HG03103 (cell line): ENCODE results near the gene RASA3.
A peak's percentile ranks its signal among the peaks of the same experiment; 100 is the strongest.
"Not testable (repeated sequence)": the region's sequence is repeated elsewhere in the genome, so short reads cannot be mapped to it uniquely, and the experiment has no call there.

Experiments
- ATAC-seq: cut with Tn5 transposase; IDR thresholded peaks from one replicate; pipeline ENCODE4 v1.9.1; 2021; ENCODE audit warnings: low read depth; ENCODE audit not compliant: unreplicated experiment

Gene RASA3

DNA sequence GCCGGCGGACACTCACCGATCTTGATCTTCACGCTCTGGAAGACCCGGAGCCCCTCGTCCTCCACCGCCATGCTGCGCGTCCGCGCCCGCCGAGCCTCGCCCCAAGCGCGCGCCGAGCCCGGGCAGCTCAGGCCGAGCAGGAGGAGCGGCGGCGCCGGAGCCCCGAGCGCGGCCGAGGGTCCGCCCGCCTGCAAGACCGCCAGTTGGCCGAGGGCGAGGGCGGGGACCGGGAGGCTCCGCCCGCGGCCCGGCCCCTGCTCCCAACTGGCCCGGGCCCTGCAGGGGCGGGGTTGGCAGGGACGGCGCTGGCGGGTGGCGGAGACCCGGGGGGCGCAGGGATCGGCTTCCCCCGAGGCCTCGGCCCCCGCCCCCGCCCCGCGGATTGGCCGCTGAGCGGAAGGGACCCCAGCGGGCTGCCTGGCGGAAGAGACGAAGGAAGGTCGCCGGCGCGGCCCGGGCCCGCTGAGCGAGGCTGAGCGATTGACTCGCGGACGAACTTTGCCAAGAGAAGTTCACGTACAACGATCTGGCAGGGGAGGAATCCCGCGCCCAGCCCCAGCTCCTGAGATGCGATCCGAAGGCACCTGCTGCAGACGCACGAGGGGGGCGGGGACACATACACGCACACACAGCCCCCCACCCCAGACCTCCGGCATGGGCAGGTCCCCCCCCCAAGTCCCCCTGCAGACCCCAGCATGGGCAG lies at the start of gene RASA3:
RASA3 (minus strand) TSS at position 205 of the 703 bp plus-strand sequence; CDS start at position 71, 134 bp downstream.
- peak; percentile 50 for ATAC-seq

DNA sequence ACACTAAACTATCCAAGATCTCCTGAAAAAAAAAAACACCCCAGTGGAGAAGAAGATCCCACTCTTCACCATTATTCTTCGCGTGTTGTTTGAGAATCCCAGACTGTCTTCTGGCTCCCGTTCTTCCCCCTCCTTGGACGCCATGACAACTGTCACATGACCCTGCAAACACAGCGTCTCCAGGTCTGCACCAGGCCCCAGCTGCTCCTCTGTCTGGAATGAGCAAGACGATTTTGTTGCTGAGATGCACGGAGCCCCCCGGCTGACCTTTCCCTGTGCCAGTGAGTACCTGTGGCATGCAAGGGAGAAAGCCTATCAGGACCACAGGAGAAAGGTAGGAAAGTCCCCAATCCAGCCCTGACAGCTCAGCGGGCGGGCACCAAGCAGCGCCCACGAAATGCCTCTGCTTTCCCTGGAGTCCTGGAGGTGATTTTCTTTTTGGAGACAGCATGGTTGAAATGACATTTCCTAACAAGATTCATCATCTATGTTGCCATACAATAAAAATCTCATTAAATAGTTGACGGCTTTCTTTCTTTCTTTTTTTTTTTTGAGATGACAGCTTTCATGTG lies 46.8 kb upstream of the RASA3 start, which contains the start of gene CFAP97D2:
CFAP97D2 (plus strand) TSS at position 171 of the 572 bp plus-strand sequence; CDS start at position 245, 74 bp downstream.
- ATAC-seq, result no peak

DNA sequence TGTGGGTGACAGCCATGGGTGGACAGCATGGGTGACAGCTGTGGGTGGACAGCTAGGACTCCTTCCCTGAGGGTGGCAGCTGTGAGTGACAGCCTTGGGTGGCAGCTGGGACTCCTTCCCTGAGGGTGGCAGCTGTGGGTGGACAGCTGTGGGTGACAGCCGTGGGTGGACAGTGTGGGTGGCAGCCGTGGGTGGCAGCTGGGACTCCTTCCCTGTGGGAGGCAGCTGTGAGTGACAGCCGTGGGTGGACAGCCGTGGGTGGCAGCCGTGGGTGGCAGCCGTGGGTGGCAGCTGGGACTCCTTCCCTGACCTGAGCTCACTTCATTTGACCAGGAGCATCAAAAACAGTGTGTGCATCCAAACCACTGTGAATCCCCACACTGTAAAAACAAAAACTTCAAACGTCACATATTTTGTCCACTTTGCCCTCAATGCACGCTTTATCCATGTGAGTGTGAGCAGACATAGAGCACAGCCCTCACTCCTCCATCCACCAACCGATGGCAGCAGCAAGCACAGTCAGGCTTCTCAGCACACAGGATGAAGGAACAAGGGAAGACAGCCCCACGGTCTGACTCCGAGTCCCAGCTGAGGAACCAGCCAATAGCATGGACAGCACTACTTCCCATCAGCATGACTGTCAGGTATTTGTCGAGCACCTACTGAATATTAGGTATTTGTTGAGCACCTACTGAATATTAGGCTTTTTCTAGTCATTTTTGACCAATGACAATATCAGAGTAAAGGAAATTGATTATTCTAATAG lies 45.0 kb upstream of the RASA3 start:
- ATAC-seq, result no peak

- ATAC-seq, result not testable (repeated sequence)
Measured at GRCh38 chr13:114176359-114176902, 44.0 kb upstream of the RASA3 start.

GRCh38 chr13:114174529-114174961 lies 42.1 kb upstream of the RASA3 start:
- ATAC-seq, result no peak

DNA sequence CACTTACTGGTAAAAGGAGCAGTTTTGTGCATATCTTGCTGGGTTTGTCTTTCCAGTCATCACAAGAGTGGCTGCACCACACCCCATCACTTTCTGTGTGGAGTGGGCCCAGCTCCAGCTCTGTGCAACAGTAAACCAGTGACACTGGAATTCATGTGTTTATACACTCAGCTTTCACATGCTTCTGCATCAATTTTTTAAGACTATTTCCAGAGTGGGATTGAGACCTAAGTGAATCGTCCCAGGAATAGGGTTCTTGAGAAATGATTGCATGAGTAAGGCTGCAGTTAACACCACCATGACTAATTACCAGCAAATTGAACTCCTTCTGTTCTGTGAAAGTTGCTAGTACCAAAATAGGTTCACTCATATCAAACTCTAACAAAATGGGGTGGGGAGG lies 41.3 kb upstream of the RASA3 start:
- ATAC-seq, result no peak

- no peak for ATAC-seq
Measured at GRCh38 chr13:114173272-114173671, 40.8 kb upstream of the RASA3 start.

GRCh38 chr13:114167885-114168284 lies 35.5 kb upstream of the RASA3 start:
- no peak for ATAC-seq

DNA sequence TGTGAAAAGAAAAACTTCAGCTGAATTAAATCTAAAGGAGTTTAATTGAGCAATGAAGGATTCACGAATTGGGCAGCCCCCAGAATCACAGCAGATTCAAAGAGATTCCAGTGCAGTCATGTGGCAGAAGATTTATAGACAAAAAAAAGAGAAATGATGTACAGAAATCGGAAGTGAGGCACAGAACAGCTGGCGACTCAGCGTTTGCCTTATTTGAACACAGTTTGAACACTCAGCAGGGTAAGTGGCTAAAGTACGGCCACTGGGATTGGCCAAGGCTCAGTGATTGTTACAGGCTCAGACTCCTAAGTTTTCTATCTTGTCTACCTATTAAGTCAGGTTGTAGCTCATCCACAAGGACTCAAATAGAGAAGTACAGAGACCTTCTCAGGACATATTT lies 35.0 kb upstream of the RASA3 start:
- ATAC-seq, result no peak

GRCh38 chr13:114166381-114167131 lies 34.1 kb upstream of the RASA3 start:
- ATAC-seq, result no peak

GRCh38 chr13:114164681-114165429 lies 32.4 kb upstream of the RASA3 start:
- no peak for ATAC-seq

DNA sequence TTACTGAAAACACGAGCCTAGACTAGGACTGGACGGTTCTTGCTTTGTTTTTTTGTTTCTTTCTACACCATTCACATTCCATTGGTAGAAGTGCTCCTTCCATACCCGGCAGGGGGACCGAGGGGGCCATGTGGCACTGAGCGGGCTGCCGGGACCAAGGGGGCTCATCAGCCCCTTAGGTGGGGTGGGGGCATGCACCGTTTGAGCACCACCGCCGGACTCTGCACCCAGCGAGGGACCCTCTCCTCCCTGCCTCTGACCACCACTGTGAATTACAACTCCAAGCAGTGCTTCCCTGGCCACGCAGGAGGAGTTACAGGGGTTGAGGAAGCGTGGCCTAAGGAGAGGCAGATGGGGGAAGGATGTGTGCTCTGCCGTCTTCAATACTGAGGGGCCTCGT lies 31.6 kb upstream of the RASA3 start:
- no peak for ATAC-seq

DNA sequence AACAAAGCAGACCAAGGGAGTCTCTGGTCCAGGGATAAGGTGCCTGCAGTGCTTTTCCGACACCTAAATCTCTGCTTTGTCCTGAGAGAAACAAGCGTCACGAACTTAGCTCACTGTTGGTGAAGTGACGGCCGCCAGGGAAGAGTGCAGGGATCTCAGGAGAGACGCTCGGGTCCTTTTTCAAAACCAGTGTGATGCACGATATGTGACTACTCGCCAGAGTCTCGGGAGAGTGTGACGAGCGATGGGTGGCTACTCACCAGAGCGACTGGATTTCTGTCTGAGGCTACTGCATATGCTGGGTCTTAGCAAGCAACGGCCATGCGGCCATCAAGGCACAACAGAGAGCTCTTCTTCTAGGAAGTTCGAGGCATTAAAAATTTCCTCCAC lies 30.1 kb upstream of the RASA3 start:
- ATAC-seq, result no peak

GRCh38 chr13:114161644-114162532 lies 29.5 kb upstream of the RASA3 start:
- ATAC-seq, result no peak

GRCh38 chr13:114161028-114161556 lies 28.7 kb upstream of the RASA3 start:
- no peak for ATAC-seq

DNA sequence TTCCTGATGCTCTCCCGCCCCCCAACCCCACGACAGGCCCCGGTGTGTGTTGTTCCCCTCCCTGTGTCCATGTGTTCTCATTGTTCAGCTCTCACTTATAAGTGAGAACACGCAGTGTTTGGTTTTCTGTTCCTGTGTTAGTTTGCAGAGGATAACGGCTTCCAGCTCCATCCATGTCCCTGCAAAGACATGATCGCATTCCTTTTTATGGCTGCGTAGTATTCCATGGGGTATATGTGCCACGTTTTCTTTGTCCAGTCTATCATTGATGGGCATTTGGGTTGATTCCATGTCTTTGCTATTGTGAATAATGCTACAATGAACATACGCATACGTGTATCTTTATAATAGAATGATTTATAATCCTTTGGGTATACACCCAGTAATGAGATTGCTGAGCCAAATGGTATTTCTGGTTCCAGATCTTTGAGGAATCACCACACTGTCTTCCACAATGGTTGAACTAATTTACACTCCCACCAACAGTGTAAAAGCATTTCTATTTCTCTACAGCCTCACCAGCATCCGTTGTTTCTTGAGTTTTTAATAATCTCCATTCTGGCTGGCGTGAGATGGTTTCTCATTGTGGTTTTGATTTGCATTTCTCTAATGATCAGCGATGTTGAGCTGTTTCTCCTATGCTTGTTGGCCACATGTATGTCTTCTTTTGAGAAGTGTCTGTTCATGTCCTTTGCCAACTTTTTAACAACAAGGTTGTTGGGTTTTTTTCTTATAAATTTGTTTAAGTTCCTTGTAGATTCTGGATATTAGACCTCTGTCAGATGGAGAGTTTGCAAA lies 26.6 kb upstream of the RASA3 start:
- not testable (repeated sequence) for ATAC-seq

DNA sequence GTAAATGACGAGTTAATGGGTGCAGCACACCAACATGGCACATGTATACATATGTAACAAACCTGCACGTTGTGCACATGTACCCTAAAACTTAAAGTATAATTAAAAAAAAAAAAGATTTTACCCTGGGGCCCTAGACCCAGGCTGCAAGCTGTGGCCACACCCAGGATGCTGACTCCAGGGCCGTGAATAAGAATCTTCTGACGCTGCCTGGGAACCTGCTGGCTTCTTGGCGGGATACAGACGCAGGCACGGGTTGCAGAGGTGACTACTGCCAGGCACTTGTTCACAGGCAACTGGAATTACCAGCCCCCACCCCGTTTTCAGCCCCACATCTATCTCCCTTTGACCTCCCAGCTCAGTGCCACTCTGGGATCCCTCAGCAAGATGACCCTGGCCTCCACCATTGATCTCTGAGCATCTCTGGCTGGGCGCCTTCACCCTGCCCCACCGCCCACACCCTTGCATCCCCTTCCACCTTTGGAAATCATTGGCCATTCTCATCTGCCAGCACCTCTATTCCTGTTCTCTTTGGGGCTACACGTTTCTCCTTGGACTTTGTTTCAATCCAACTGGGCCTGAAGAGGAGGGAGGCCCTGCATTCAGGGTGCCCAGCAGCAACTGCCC lies 25.6 kb upstream of the RASA3 start:
- no peak for ATAC-seq
